Liver (tissue), 9 donors: ENCODE measurements around the gene IQCK. TPM values are rescaled to one million over a fixed set of nuclear protein-coding genes. Genes with fewer than 3 reads are reported as not detected.

Source experiments
- DNase-seq: peaks from one replicate; pipeline ENCODE4 v3.0.0-alpha.2; 2017; ENCODE audit warnings: low spot score
- H3K27ac ChIP-seq, 2 donors: one replicate each; pipeline ENCODE4 v1.7.0; 2013; ENCODE audit warnings: inconsistent platforms in 2 of 2, low read length in 2 of 2, control low read depth in 1 of 2, low read depth in 1 of 2, mild to moderate bottlenecking in 1 of 2
- H3K27me3 ChIP-seq, 4 donors: one replicate each; pipeline versions ENCODE4 v1.6.1 to v1.7.0; 2013; ENCODE audit warnings: low read length in 3 of 4, inconsistent platforms in 1 of 4, mild to moderate bottlenecking in 1 of 4, moderate library complexity in 1 of 4; ENCODE audit not compliant: control insufficient read depth in 4 of 4, insufficient read depth in 4 of 4
- H3K36me3 ChIP-seq, 4 donors: one replicate each; pipeline versions ENCODE4 v1.6.1 to v1.7.0; 2013; ENCODE audit warnings: low read length in 3 of 4, mild to moderate bottlenecking in 3 of 4, low read depth in 1 of 4, moderate library complexity in 1 of 4; ENCODE audit not compliant: control insufficient read depth in 4 of 4, insufficient read depth in 3 of 4
- H3K4me1 ChIP-seq, 4 donors: one replicate each; pipeline versions ENCODE4 v1.6.1 to v1.7.0; 2013; ENCODE audit warnings: low read length in 3 of 4, mild to moderate bottlenecking in 3 of 4, moderate library complexity in 1 of 4; ENCODE audit not compliant: control insufficient read depth in 4 of 4, insufficient read depth in 4 of 4
- H3K4me3 ChIP-seq, 3 donors: one replicate each; pipeline versions ENCODE4 v1.6.1 to v1.7.0; 2013; ENCODE audit warnings: low read length in 3 of 3, control low read depth in 1 of 3, low read depth in 1 of 3, mild to moderate bottlenecking in 1 of 3
- H3K9ac ChIP-seq, 2 donors: one replicate each; pipeline ENCODE4 v1.7.0; 2013; ENCODE audit warnings: low read length in 2 of 2, mild to moderate bottlenecking in 2 of 2, moderate library complexity in 2 of 2, control low read depth in 1 of 2, low read depth in 1 of 2
- H3K9me3 ChIP-seq, 4 donors: one replicate each; pipeline versions ENCODE4 v1.6.1 to v1.7.0; 2013; ENCODE audit warnings: low read length in 3 of 4; ENCODE audit not compliant: control insufficient read depth in 4 of 4
- CTCF ChIP-seq: fragments of 150-350 bp; IDR thresholded peaks from 2 replicates; pipeline ENCODE4 v1.5.1; 2017; ENCODE audit warnings: improper control_type of control experiment, low read depth, low read length; ENCODE audit not compliant: missing input control
- FOXA1 ChIP-seq: IDR thresholded peaks from 2 replicates; pipeline ENCODE4 v1.6.1; 2016; ENCODE audit warnings: antibody characterized with exemption
- FOXA2 ChIP-seq: IDR thresholded peaks from 2 replicates; pipeline ENCODE4 v1.6.1; 2016; ENCODE audit warnings: antibody characterized with exemption
- HNF4A ChIP-seq, 2 donors: conservative IDR thresholded peaks; 2 replicates each; pipeline ENCODE4 v1.6.1; 2016; ENCODE audit warnings: antibody characterized with exemption in 2 of 2, mild to moderate bottlenecking in 2 of 2
- HNF4G ChIP-seq: IDR thresholded peaks from 2 replicates; pipeline ENCODE4 v1.6.1; 2016; ENCODE audit warnings: antibody characterized with exemption
- JUND ChIP-seq, 2 donors: IDR thresholded peaks; 2 replicates each; pipeline ENCODE4 v1.6.1; 2016; ENCODE audit warnings: antibody characterized with exemption in 2 of 2
- MAX ChIP-seq: IDR thresholded peaks from 2 replicates; pipeline ENCODE4 v1.6.1; 2016; ENCODE audit warnings: antibody characterized with exemption
- NR2F2 ChIP-seq: IDR thresholded peaks from 2 replicates; pipeline ENCODE4 v1.6.1; 2016; ENCODE audit warnings: antibody characterized with exemption
- RAD21 ChIP-seq, 2 donors: IDR thresholded peaks; 2 replicates each; pipeline ENCODE4 v1.6.1; 2016; ENCODE audit warnings: antibody characterized with exemption in 2 of 2, mild to moderate bottlenecking in 2 of 2
- REST ChIP-seq: IDR thresholded peaks from 2 replicates; pipeline ENCODE4 v1.6.1; 2016; ENCODE audit warnings: antibody characterized with exemption, mild to moderate bottlenecking
- RXRA ChIP-seq, 2 donors: IDR thresholded peaks; 2 replicates each; pipeline ENCODE4 v1.6.1; 2017 to 2018; ENCODE audit warnings: antibody characterized with exemption in 2 of 2, mild to moderate bottlenecking in 1 of 2
- SP1 ChIP-seq: IDR thresholded peaks from 2 replicates; pipeline ENCODE4 v1.6.1; 2018; ENCODE audit warnings: antibody characterized with exemption, mild to moderate bottlenecking
- TAF1 ChIP-seq: conservative IDR thresholded peaks from 2 replicates; pipeline ENCODE4 v1.6.1; 2016; ENCODE audit warnings: antibody characterized with exemption, mild to moderate bottlenecking
- ZBTB33 ChIP-seq: IDR thresholded peaks from 2 replicates; pipeline ENCODE4 v1.6.1; 2016; ENCODE audit warnings: antibody characterized with exemption
- WGBS: extraction: QIAGEN DNeasy Blood & Tissue Kit; methylation state at CpG from one replicate; pipeline ENCODE4 v1.1.7; 2013; 5-methylcytosine and 5-hydroxymethylcytosine counted together
- polyA plus RNA-seq, 2 donors: library from polyadenylated mRNA; stranded (reverse) in 1 of 2; unstranded in 1 of 2; fragments of 200-250 nt in 1 of 2; fragments of >200 nt in 1 of 2; fragmentation: Nextera tagmentation in 1 of 2; extraction: Ambion mirVana in 1 of 2; gene quantifications; one replicate each; pipeline versions ENCODE4 v1.2.1 to v1.2.3, GENCODE V29; 2013 to 2015
- total RNA-seq, 2 donors: library from RNA; depleted of rRNA; stranded (reverse); fragments of >200 nt; gene quantifications; one replicate each; pipeline ENCODE4 v1.2.3, GENCODE V29; 2014
- donor health status: healthy.
- donor health status: healthy.
- donor health status: healthy.
- donor health status: healthy.
- donor health status: healthy.

Gene IQCK
- total and polyA plus RNA-seq, 4 donors = 2.1 to 4.4 (median 2.9) TPM

- H3K27ac ChIP-seq = no peak overlapping the region
- H3K4me1 ChIP-seq = peaks cover 0 to 10% (median 3%) of the 10 kb centered on the region in 4 donors
- no peak overlapping the region for H3K4me3 ChIP-seq
- TF ChIP-seq JUND (IDR thresholded peaks at IDR 0.05) = no peak
- no peak for TF ChIP-seq ZBTB33
- H3K9ac ChIP-seq = no peak overlapping the region
- H3K9me3 ChIP-seq = no peaks in the 10 kb centered on the region
- H3K27me3 ChIP-seq = no peaks in the 10 kb centered on the region
- no peak for DNase-seq
- 78% methylated on average over 3 of the region's 3 CpGs for WGBS
- H3K36me3 ChIP-seq = no peaks in the 10 kb centered on the region
These were observed 115.1 kb downstream of the IQCK start for GRCh38 chr16:19833176-19833575.

GRCh38 chr16:19833581-19833980 lies 115.5 kb downstream of the IQCK start:
- Histone ChIP-seq H3K4me3 (no peak overlapping the region), H3K9me3 (no peaks in the 10 kb centered on the region), H3K27ac (no peak overlapping the region), H3K9ac (no peak overlapping the region), H3K27me3 (no peaks in the 10 kb centered on the region), H3K4me1 (peaks cover 0 to 10% (median 3%) of the 10 kb centered on the region in 4 donors), H3K36me3 (no peaks in the 10 kb centered on the region)
- TF ChIP-seq FOXA1 (no peak), NR2F2 (no peak), RXRA (IDR thresholded peaks at IDR 0.05) (no peak), RAD21 (IDR thresholded peaks at IDR 0.05) (no peak), HNF4G (no peak), CTCF (no peak), MAX (no peak), SP1 (no peak), JUND (IDR thresholded peaks at IDR 0.05) (no peak), REST (no peak), FOXA2 (no peak), HNF4A (conservative IDR thresholded peaks at IDR 0.05) (no peak), TAF1 (no peak), ZBTB33 (no peak)
- DNase-seq = no peak
- 96% methylated on average over 5 of the region's 5 CpGs for WGBS
